Sigmoid colon (tissue), 4 donors: ENCODE data around the gene RADIL.

ENCODE experiments used
- POLR2A ChIP-seq, 2 donors: fragments of 450-650 bp; IDR thresholded peaks; one replicate each; pipeline ENCODE4 v1.6.1; 2016; ENCODE audit warnings: antibody characterized with exemption in 2 of 2, mild to moderate bottlenecking in 2 of 2, moderate library complexity in 2 of 2
- POLR2AphosphoS5 ChIP-seq, 4 donors: sonication (generic); formaldehyde crosslinking; IDR thresholded peaks; one replicate each; pipeline ENCODE4 v1.6.1; 2017; ENCODE audit warnings: antibody characterized with exemption in 4 of 4
- TF ChIP-seq, protein P1 (sequence below), 4 experiments: fragments of 450-650 bp in 3 of 4; fragments of 200-600 bp in 1 of 4; IDR thresholded peaks; one replicate each; pipeline ENCODE4 v1.5.1; 2016 to 2019; ENCODE audit warnings: antibody characterized with exemption in 4 of 4, mild to moderate bottlenecking in 3 of 4, moderate library complexity in 2 of 4

DNA sequence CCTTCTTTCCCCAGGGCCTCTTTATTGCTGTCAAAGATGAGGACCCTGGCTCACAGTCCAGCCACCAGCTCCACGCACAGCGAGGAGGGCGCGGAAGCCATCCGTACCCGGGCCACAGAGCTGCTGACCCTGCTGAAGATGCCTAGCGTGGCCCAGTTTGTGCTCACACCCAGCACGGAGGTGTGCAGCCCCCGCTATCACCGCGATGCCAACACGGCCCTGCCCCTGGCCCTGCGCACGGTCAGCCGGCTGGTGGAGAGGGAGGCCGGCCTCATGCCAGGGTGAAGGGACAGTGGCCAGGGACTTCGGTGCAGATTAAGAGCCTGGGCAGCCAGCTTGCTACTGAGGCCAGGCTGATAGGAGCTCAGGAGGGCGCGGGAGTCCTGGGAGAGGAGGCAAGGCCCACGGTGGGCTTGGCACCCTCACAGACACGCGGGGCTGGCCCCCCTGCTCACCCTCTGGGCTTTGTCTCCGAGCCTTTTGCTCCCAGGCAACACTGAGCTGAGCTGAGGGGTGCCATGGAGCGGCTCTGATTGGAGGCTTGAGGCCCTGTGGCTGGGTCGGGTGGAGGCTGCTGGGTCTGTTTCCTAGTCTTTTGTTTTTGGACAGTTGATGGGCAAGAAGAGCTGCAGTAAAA, 92.3 kb downstream of the RADIL start:
- TF ChIP-seq, protein P1, sequence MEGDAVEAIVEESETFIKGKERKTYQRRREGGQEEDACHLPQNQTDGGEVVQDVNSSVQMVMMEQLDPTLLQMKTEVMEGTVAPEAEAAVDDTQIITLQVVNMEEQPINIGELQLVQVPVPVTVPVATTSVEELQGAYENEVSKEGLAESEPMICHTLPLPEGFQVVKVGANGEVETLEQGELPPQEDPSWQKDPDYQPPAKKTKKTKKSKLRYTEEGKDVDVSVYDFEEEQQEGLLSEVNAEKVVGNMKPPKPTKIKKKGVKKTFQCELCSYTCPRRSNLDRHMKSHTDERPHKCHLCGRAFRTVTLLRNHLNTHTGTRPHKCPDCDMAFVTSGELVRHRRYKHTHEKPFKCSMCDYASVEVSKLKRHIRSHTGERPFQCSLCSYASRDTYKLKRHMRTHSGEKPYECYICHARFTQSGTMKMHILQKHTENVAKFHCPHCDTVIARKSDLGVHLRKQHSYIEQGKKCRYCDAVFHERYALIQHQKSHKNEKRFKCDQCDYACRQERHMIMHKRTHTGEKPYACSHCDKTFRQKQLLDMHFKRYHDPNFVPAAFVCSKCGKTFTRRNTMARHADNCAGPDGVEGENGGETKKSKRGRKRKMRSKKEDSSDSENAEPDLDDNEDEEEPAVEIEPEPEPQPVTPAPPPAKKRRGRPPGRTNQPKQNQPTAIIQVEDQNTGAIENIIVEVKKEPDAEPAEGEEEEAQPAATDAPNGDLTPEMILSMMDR (IDR thresholded peaks at IDR 0.05): no peak
- no peak for TF ChIP-seq POLR2A (IDR thresholded peaks at IDR 0.05)
- TF ChIP-seq POLR2AphosphoS5 (IDR thresholded peaks at IDR 0.05): no peak
